ENCODE data around the gene TPPP2.
"Not testable (repeated sequence)": the region's sequence is repeated elsewhere in the genome, so short reads cannot be mapped to it uniquely, and the experiment has no call there.

TPPP2 gene

DNA sequence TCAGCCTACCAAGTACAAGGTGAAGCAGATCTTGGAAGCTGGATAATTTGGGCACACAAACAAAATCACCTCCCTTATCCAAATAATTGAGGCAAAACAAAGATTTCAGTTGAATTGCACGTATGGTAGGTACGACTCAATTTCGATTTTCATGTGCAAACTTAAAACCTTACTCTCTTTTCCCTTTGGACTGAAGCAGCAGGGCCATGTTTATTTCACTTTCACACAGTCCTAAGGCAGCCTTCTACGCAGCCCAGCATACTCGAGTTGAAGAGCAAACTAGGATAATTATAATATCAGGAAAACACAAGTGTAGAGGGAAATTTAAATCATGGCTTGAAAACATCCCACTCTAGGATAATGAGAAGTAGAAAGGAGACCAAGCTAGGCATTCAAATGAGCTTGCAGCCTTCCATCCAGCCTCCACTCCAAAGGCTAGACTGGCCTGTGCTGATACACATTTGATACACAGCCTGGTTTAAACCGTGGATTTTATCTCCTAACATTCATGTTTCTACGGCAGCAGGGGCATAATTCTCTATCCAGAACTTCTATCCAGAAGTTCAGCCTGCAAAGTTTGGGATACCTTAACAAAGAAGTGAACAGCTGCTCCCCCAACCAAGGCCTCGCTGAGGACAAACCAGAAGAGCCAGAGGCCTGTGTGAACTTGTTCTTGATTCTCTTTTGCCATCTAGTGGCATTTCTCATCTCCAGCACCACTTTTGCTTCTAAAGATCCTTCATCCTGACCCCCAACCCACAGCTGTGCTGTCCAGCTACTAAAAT lies 9.8 kb downstream of the TPPP2 start:
- no peak for DNase-seq

DNA sequence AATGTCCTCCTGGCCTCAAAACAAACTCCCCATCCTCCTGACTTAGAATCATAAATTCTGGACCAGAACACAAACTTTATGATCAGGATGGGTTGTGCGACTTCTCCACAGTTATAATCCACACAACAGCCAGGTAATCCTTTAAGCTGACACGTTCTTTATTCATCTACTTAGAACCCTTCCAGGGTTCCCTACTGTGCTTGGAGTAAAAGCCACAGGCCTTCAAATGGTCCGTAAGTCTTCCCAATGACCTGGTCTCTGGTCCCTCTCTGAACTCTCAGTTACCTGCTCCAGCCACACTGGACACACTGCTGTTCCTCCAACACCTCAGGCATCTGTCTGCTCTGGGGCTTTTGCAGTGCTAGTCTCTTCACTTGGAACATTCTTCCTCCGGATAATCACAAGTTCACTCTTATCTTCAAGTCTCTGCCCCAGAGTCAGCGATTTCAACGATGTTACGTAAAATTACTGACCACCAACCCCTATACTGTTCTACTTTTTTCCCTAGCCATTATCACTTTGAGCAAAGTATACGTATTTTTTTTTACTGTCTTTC lies 10.4 kb downstream of the TPPP2 start:
- DNase-seq, result no peak

GRCh38 chr14:21040941-21041340 lies 10.9 kb downstream of the TPPP2 start:
- not testable (repeated sequence) for DNase-seq

GRCh38 chr14:21041676-21042433 lies 11.8 kb downstream of the TPPP2 start, which contains the start of gene RNASE7:
RNASE7 (plus strand) TSS chr14:21042362; CDS start chr14:21042993, 631 bp downstream.
- DNase-seq, result no peak

- DNase-seq, result no peak
These were observed 12.9 kb downstream of the TPPP2 start for GRCh38 chr14:21042918-21043317.

- DNase-seq, result no peak
These were observed 13.5 kb downstream of the TPPP2 start for GRCh38 chr14:21043387-21043973.

DNA sequence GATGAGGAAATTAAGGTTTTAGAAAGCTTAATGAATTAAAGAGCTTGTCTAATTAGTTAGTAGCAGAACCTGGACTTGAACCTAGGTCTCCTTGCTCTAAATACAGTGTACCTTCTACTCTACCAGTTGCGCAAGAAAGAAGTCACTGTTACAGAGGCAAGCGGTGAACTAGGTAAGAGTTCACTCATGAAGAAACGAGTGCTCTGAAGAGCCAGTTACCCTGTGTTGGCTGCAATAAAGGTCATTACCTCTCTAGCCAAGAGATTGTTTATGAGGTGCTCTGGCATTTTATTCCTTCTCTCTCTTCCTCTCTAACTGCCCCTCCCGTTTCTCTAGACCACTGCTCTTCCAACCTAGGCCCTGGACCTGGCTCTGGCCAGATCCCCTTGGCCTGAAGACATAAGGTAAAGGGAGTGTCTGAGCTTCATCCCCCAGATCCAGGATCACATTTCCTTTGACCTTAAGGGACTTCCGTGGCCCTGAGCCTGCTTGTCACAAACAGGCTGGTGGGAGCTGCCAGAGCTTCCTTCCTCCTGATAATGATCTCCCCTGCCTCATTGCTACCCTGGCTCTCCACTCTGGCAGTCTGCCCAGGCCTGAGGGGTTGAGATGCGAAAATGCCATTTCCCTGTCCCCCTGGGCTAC lies 14.1 kb downstream of the TPPP2 start:
- no peak for DNase-seq

GRCh38 chr14:21047378-21047781 lies 17.4 kb downstream of the TPPP2 start:
- no peak for DNase-seq

DNA sequence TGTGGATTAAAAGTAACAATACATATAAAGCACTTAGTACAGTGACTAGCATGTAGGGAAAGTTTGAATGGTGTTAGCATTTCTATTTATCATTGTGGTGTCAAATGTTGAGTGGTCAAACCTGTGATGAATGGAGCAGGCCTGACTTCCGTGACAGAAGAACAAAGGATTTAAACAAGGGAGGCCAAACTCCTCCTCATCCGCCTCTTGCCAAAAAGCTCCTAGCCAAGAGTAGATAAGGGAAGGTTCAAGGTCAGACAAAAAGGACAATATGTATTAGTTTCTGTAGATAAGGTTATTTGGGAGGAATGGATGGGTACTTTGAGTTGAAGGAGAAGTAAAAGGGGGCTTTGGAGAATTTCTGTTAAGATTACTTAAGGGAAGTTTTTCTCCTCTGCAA lies 18.6 kb downstream of the TPPP2 start:
- DNase-seq, result no peak

GRCh38 chr14:21049271-21049673 lies 19.3 kb downstream of the TPPP2 start:
- no peak for DNase-seq

- no peak for DNase-seq
These were observed 20.6 kb downstream of the TPPP2 start for GRCh38 chr14:21050597-21050996.

DNA sequence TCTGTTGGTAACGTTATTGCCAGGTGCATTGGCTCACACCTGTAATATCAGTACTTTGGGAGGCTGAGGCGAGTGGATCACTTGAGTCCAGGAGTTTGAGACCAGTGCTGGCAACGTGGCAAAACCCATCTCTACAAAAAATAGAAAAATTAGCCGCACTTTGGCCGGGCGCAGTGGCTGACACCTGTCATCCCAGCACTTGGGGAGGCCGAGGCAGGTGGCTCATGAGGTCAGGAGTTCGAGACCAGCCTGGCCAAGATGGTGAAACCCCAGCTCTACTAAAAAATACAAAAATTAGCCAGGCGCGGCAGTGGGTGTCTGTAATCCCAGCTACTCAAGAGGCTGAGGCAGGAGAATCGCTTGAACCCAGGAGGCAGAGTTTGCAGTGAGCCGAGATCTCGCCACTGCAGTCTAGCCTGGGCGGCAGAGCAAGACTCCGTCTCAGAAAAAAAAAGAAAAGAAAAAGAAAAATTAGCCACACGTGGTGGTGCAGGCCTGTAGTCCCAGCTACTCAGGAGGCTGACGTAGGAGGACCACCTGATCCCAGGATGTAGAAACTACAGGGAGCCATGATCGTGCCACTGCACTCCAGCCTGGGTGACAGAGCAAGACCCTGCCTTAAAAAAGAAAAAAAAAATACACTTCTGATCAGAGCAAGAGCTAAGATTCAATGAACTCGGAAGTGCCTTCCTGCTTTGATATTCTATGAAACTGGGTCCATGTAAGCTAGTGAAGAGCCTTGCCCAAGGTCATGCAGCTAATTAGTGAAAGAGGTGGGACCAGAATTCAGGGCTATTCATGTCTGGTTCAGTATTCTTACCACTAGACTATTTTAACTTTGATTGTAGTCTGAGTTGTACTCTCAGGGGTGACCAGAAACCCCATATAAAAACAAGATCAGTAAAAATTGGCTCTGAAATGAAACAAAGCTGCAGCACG lies 23.4 kb downstream of the TPPP2 start:
- no peak for DNase-seq

DNA sequence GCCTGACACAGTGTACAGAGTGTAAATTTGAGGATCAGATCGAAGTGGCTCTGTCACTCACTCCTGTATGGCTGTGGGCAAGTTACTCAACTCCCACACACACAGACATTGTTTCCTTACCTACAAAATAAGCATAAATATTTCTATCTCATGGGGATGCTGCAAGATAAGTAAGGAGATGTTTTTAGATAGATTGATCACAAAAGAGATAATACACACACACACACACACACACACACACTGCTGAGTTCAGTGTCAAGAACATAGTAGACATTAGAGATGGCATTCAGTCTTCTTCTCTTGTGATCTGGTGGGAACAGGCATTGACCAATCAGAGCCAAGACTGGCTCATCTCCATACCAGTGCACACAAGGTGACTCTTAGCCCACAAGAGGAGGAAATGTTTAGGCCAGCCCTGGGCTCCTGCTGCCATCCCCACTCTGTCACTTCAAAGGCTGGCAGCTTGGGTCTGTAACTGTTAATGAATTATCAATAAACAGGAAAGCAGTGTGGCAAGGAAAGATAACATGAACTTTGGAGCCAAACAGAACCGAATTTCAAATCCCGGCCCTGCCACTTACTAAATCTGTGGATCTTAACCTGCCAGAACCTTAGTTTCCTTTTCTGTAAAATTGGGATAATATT lies 24.2 kb downstream of the TPPP2 start:
- no peak for DNase-seq

DNA sequence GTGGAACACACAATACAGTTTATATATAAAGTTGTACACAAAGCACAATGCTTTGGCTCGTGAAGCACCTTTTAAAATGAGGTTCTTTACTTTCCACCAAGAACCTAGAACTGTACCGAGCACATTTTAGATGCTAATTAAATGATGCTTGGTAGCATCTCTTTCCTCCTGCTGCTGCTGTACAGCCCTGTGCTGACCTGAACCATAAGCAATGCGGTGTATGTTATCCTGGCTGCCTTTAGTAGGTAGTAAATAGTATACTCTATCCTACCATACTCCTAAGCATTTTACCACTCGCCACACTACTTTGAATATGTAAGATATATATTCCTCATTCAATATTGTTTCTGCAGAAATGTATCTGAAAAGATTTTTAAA lies 24.7 kb downstream of the TPPP2 start:
- DNase-seq, result no peak

- DNase-seq, result no peak
These were observed 25.6 kb downstream of the TPPP2 start for GRCh38 chr14:21055432-21056117.

GRCh38 chr14:21056520-21057163 lies 26.6 kb downstream of the TPPP2 start:
- DNase-seq, result no peak

GRCh38 chr14:21057803-21058675 lies 28.0 kb downstream of the TPPP2 start, which contains the start of gene RNASE8:
RNASE8 (plus strand) TSS chr14:21057822; CDS start chr14:21057893, 71 bp downstream.
- DNase-seq, result no peak

DNA sequence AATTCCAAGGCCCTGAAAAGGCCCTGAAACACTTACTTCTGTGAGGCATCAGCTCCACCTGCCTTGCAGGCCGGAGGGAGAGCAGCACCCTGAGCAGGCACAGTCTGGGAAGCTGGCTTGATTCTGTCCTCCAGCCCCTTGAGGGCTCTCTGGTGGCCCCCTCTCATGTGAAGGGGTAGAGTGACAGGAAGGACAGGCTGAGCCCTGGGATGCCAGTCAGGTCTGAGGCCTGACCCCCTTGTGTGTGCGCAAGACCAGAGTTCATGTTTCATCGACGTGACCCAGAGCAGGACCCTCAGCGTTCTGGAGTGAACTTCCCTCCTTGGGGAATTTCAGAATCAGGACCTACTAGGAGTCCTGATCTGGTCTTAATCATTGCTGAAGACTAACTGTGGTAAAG lies 28.9 kb downstream of the TPPP2 start:
- no peak for DNase-seq

Data from NCI-H748 treated with DMSO at 0.1 percent for 48 hours (cell line).